ENCODE results near the gene PEA15.

DNA sequence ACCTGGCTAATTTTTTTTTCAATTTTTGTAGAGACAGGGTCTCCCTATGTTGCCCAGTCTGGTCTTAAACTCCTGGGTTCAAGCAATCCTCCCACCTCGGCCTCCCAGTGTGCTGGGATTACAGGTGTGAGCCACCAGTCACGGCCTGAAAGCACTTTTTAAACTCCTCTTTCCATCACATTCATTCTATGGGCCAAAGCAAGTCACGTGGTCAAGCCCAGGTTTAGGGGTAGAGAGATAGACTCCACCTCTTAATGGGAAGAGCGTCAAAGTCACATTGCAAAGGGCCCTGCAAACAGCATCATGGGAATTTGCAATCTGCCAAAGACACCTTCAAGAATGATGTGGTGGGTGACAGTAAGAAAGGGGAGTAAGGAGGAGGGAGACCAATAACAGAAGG lies 46.6 kb upstream of the PEA15 start:
- TF ChIP-seq, protein P1, sequence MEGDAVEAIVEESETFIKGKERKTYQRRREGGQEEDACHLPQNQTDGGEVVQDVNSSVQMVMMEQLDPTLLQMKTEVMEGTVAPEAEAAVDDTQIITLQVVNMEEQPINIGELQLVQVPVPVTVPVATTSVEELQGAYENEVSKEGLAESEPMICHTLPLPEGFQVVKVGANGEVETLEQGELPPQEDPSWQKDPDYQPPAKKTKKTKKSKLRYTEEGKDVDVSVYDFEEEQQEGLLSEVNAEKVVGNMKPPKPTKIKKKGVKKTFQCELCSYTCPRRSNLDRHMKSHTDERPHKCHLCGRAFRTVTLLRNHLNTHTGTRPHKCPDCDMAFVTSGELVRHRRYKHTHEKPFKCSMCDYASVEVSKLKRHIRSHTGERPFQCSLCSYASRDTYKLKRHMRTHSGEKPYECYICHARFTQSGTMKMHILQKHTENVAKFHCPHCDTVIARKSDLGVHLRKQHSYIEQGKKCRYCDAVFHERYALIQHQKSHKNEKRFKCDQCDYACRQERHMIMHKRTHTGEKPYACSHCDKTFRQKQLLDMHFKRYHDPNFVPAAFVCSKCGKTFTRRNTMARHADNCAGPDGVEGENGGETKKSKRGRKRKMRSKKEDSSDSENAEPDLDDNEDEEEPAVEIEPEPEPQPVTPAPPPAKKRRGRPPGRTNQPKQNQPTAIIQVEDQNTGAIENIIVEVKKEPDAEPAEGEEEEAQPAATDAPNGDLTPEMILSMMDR (IDR thresholded peaks at IDR 0.05), result no peak
- TF ChIP-seq POLR2AphosphoS5 (IDR thresholded peaks at IDR 0.05; ENCODE audit: low read depth, low read length), result no peak
- TF ChIP-seq TCF7L2 (IDR thresholded peaks at IDR 0.05; ENCODE audit: low read depth, low read length), result no peak
